HUDEP-2 (cell line): ENCODE measurements around the gene B3GAT1.

Experiments
- DNase-seq, 76 experiments: peaks; one replicate each; lab custom pipeline; 2025; ENCODE audit not compliant: unreplicated experiment in 76 of 76; lab: John Stamatoyannopoulos, UW

B3GAT1 gene

GRCh38 chr11:134442246-134442645, 30.2 kb upstream of the B3GAT1 start:
- no peak for DNase-seq

- no peak for DNase-seq
Observed at GRCh38 chr11:134441706-134442105, 29.7 kb upstream of the B3GAT1 start.

- DNase-seq, result no peak
Observed at GRCh38 chr11:134441281-134441680, 29.2 kb upstream of the B3GAT1 start.

- DNase-seq, result no peak
Observed at GRCh38 chr11:134440851-134441250, 28.8 kb upstream of the B3GAT1 start.

GRCh38 chr11:134438542-134439537, 26.8 kb upstream of the B3GAT1 start:
- DNase-seq, result no peak

- no peak for DNase-seq
Observed at GRCh38 chr11:134437821-134438220, 25.8 kb upstream of the B3GAT1 start.

GRCh38 chr11:134436781-134437180, 24.7 kb upstream of the B3GAT1 start:
- DNase-seq, result no peak

- DNase-seq, result no peak
Observed at GRCh38 chr11:134433806-134434205, 21.8 kb upstream of the B3GAT1 start.

GRCh38 chr11:134433251-134433650, 21.2 kb upstream of the B3GAT1 start:
- DNase-seq, result no peak

GRCh38 chr11:134432776-134433175, 20.7 kb upstream of the B3GAT1 start:
- DNase-seq, result no peak

- no peak for DNase-seq
Observed at GRCh38 chr11:134429106-134429505, 17.1 kb upstream of the B3GAT1 start.

GRCh38 chr11:134425816-134426536, 13.9 kb upstream of the B3GAT1 start:
- DNase-seq, result no peak

GRCh38 chr11:134425413-134425812, 13.4 kb upstream of the B3GAT1 start:
- no peak for DNase-seq

- DNase-seq, result no peak
Observed at GRCh38 chr11:134423106-134423505, 11.1 kb upstream of the B3GAT1 start.

- DNase-seq, result peak in 1 of 76 experiments; percentile 2
Observed at GRCh38 chr11:134417871-134418840, 6.1 kb upstream of the B3GAT1 start.

- no peak for DNase-seq
Observed at GRCh38 chr11:134416726-134417125, 4.7 kb upstream of the B3GAT1 start.

- no peak for DNase-seq
Observed at GRCh38 chr11:134414766-134415765, 3.0 kb upstream of the B3GAT1 start.

- DNase-seq, result no peak
Observed at GRCh38 chr11:134413826-134414731, 2.0 kb upstream of the B3GAT1 start.
